GM12801 (cell line): ENCODE measurements around the gene PATE2.

Experiments
- CTCF ChIP-seq: IDR thresholded peaks from one replicate; pipeline ENCODE4 v1.5.1; 2011; ENCODE audit warnings: control low read depth; ENCODE audit not compliant: insufficient read length; ENCODE audit errors: extremely low read depth

Gene PATE2

GRCh38 chr11:125762445-125762844 is 16.2 kb downstream of the PATE2 start:
- TF ChIP-seq CTCF = no peak

- TF ChIP-seq CTCF = no peak
Observed at GRCh38 chr11:125756050-125756449, 22.6 kb downstream of the PATE2 start.

- no peak for TF ChIP-seq CTCF
Observed at GRCh38 chr11:125750629-125751028, 28.0 kb downstream of the PATE2 start.

- TF ChIP-seq CTCF = no peak
Observed at GRCh38 chr11:125745979-125746378, 32.6 kb downstream of the PATE2 start, which contains the start of gene PATE1. TSS of gene PATE1 (plus strand) at chr11:125746279. CDS start at chr11:125746305, 26 bp downstream.

GRCh38 chr11:125743681-125744080 is 34.9 kb downstream of the PATE2 start:
- no peak for TF ChIP-seq CTCF

- no peak for TF ChIP-seq CTCF
Observed at GRCh38 chr11:125740617-125741016, 38.0 kb downstream of the PATE2 start.

GRCh38 chr11:125728969-125729368 is 49.7 kb downstream of the PATE2 start:
- no peak for TF ChIP-seq CTCF
